Panc1 (cell line): ENCODE results near the gene MPDU1. TPM values are rescaled to one million over a fixed set of nuclear protein-coding genes. Genes with fewer than 3 reads are reported as not detected.

Source experiments
- ATAC-seq: fragments of 200-7000 bp; cut with Tn5 transposase; 2 replicates; pipeline ENCODE4 v1.9.1; 2020; ENCODE audit warnings: mild to moderate bottlenecking, moderate library complexity
- BruUV-seq: library from RNA; stranded (reverse); fragments of 400-500 nt; replicated peaks from 2 replicates; lab custom pipeline; 2021; lab: Mats Ljungman, UMichigan
- CTCF ChIA-PET: fragments of 300-600 bp; sonication (Branson Sonifier 250); formaldehyde crosslinking; loops from one replicate; lab custom pipeline; 2022; ENCODE audit warnings: antibody characterized with exemption; lab: Charles Lee
- POLR2A ChIA-PET: fragments of 300-600 bp; sonication (Branson Sonifier 250); formaldehyde crosslinking; loops from one replicate; lab custom pipeline; 2022; ENCODE audit warnings: antibody characterized with exemption; lab: Charles Lee
- DNase-seq: peaks from one replicate; pipeline ENCODE4 v3.0.0-alpha.2; 2010; ENCODE audit warnings: low read depth, low spot score
- H3K27ac ChIP-seq: 2 replicates; pipeline ENCODE4 v1.5.1; 2011; ENCODE audit warnings: mild to moderate bottlenecking, low read length, inconsistent platforms
- H3K27me3 ChIP-seq: fragments of 200-500 bp; sonication (Bioruptor generic); 2 replicates; pipeline ENCODE4 v1.6.0; 2014; ENCODE audit warnings: low read length, inconsistent platforms; ENCODE audit not compliant: control insufficient read depth, insufficient read depth
- H3K36me3 ChIP-seq: fragments of 200-500 bp; sonication (Bioruptor generic); 2 replicates; pipeline ENCODE4 v1.5.1; 2014; ENCODE audit warnings: inconsistent platforms, mild to moderate bottlenecking, low read length, moderate library complexity; ENCODE audit not compliant: control insufficient read depth, insufficient read depth
- H3K4me1 ChIP-seq: 2 replicates; pipeline ENCODE4 v1.5.1; 2011; ENCODE audit warnings: inconsistent platforms, mild to moderate bottlenecking, low read length, moderate library complexity; ENCODE audit not compliant: control insufficient read depth, insufficient read depth
- H3K4me3 ChIP-seq, 2 experiments: 2 replicates each; pipeline ENCODE4 v1.5.1; 2011 to 2012; ENCODE audit warnings: low read depth in 2 of 2, low read length in 2 of 2, mild to moderate bottlenecking in 2 of 2, inconsistent platforms in 1 of 2, moderate library complexity in 1 of 2
- H3K9me3 ChIP-seq: fragments of 200-500 bp; sonication (Bioruptor generic); 2 replicates; pipeline ENCODE4 v1.5.1; 2014; ENCODE audit warnings: low read depth, mild to moderate bottlenecking, inconsistent platforms, low read length, moderate library complexity; ENCODE audit not compliant: control insufficient read depth, insufficient read depth
- CTCF ChIP-seq: fragments of 450-650 bp; IDR thresholded peaks from 2 replicates; pipeline ENCODE4 v1.5.1; 2017; ENCODE audit warnings: mild to moderate bottlenecking
- POLR2AphosphoS5 ChIP-seq: IDR thresholded peaks from 2 replicates; pipeline ENCODE4 v1.6.1; 2012; ENCODE audit warnings: mild to moderate bottlenecking, low read depth, low read length, moderate library complexity
- REST ChIP-seq, 2 experiments: IDR thresholded peaks; 2 replicates each; pipeline ENCODE4 v1.6.1; 2011 to 2012; ENCODE audit warnings: low read depth in 2 of 2, control low read depth in 1 of 2, low read length in 1 of 2, mild to moderate bottlenecking in 1 of 2, moderate library complexity in 1 of 2; ENCODE audit not compliant: insufficient read depth in 1 of 2
- SIN3A ChIP-seq: IDR thresholded peaks from 2 replicates; pipeline ENCODE4 v1.6.1; 2012; ENCODE audit warnings: low read depth, mild to moderate bottlenecking, low read length, moderate library complexity, borderline replicate concordance; ENCODE audit not compliant: insufficient read depth
- TCF7L2 ChIP-seq: IDR thresholded peaks from 2 replicates; pipeline ENCODE4 v1.6.1; 2011; ENCODE audit warnings: mild to moderate bottlenecking, low read depth, low read length, inconsistent platforms
- in situ Hi-C: cut with HindIII; loops from 2 replicates; pipeline ENCODE4 v1.10.0; 2016; ENCODE audit warnings: low sequenced_read_pairs, low pct_unique_long_range_greater_than_20kb
- intact Hi-C: fragments of 100-400 bp; cut with micrococcal nuclease; formaldehyde crosslinking; loops from one replicate; pipeline ENCODE4 v1.10.0; 2022; ENCODE audit not compliant: unreplicated experiment
- total RNA-seq: library from RNA; stranded (reverse); gene quantifications from one replicate; pipeline ENCODE4 v1.2.1, GENCODE V29; 2021; ENCODE audit not compliant: unreplicated experiment

MPDU1 gene
- total RNA-seq, 1 experiment from 2014 or later = 47.1 TPM

- TF ChIP-seq TCF7L2 (no peak), SIN3A (no peak), REST (IDR thresholded peaks at IDR 0.05; ENCODE audit: insufficient read depth in 1 of 2, low read depth in 2 of 2, low read length in 1 of 2) (no peak), CTCF (no peak), POLR2AphosphoS5 (no peak)
- H3K27ac ChIP-seq = peak overlapping the region; percentile 88
- peaks cover 30% of the 10 kb centered on the region for H3K4me1 ChIP-seq
- POLR2A ChIA-PET = interaction anchor here (0.6 kb wide), 1 partner anchor 76 kb away, joined by 3 read pairs; the partner anchor contains the start of gene POLR2A
- ATAC-seq = peak; percentile 74
- CTCF ChIA-PET = interaction anchor here (0.6 to 2.0 kb wide), 11 partner anchors 15 to 247 kb away, joined by 3 to 10 read pairs (median 3); partner anchors contain the start of genes CD68 and TMEM95
- peak overlapping the region; percentile 75 to 80 for H3K4me3 ChIP-seq
- BruUV-seq = no TSS peak
- in situ Hi-C loops (no loop called here), intact Hi-C loops (no loop called here)
- H3K36me3 ChIP-seq = peaks cover 4% of the 10 kb centered on the region; the same call in 1 of the 2 replicates
- no peaks in the 10 kb centered on the region for H3K9me3 ChIP-seq
- H3K27me3 ChIP-seq = no peaks in the 10 kb centered on the region
- no peak for DNase-seq
These were observed 23.3 kb upstream of the MPDU1 start for GRCh38 chr17:7560172-7561027.

GRCh38 chr17:7561028-7561575 lies 22.6 kb upstream of the MPDU1 start:
- ChIA-PET CTCF (interaction anchor here (0.5 to 2.0 kb wide), 9 partner anchors 8 to 208 kb away, joined by 3 to 10 read pairs (median 4); partner anchors contain the start of gene TMEM95), POLR2A (no interaction called here)
- peaks cover 4% of the 10 kb centered on the region for H3K36me3 ChIP-seq
- DNase-seq (peak; percentile 82), ATAC-seq (peak; percentile 76)
- H3K4me1 ChIP-seq = peaks cover 30% of the 10 kb centered on the region
- intact Hi-C loops (no loop called here), in situ Hi-C loops (no loop called here)
- no peaks in the 10 kb centered on the region for H3K27me3 ChIP-seq
- H3K27ac ChIP-seq = peak overlapping the region; percentile 88
- peak overlapping the region; percentile 75 to 80 for H3K4me3 ChIP-seq
- TSS peak; percentile 86 for BruUV-seq
- no peaks in the 10 kb centered on the region for H3K9me3 ChIP-seq
- peak; percentile 90 for TF ChIP-seq CTCF
- no peak for TF ChIP-seq REST (IDR thresholded peaks at IDR 0.05; ENCODE audit: insufficient read depth in 1 of 2, low read depth in 2 of 2, low read length in 1 of 2)
